Epithelial cell of esophagus (primary cell): Measurements from ENCODE around the gene TAAR8.
"Not testable (repeated sequence)": the region's sequence is repeated elsewhere in the genome, so short reads cannot be mapped to it uniquely, and the experiment has no call there.

Source experiments
- DNase-seq: peaks from one replicate; pipeline ENCODE4 v3.0.0; 2010; ENCODE audit warnings: low read depth
- H3K4me3 ChIP-seq: 2 replicates; pipeline ENCODE4 v1.5.1; 2011; ENCODE audit warnings: mild to moderate bottlenecking, low read length, control low read depth
- TF ChIP-seq, protein P1 (sequence below): IDR thresholded peaks from 2 replicates; pipeline ENCODE4 v1.5.1; 2011; ENCODE audit warnings: low read depth, mild to moderate bottlenecking, low read length, control low read depth, inconsistent platforms; ENCODE audit not compliant: insufficient read depth; ENCODE audit errors: missing control alignments

TAAR8 gene

GRCh38 chr6:132592855-132593254 is 40.4 kb downstream of the TAAR8 start:
- TF ChIP-seq, protein P1, sequence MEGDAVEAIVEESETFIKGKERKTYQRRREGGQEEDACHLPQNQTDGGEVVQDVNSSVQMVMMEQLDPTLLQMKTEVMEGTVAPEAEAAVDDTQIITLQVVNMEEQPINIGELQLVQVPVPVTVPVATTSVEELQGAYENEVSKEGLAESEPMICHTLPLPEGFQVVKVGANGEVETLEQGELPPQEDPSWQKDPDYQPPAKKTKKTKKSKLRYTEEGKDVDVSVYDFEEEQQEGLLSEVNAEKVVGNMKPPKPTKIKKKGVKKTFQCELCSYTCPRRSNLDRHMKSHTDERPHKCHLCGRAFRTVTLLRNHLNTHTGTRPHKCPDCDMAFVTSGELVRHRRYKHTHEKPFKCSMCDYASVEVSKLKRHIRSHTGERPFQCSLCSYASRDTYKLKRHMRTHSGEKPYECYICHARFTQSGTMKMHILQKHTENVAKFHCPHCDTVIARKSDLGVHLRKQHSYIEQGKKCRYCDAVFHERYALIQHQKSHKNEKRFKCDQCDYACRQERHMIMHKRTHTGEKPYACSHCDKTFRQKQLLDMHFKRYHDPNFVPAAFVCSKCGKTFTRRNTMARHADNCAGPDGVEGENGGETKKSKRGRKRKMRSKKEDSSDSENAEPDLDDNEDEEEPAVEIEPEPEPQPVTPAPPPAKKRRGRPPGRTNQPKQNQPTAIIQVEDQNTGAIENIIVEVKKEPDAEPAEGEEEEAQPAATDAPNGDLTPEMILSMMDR = no peak
- no peak for DNase-seq
- no peak overlapping the region for H3K4me3 ChIP-seq

GRCh38 chr6:132596201-132596600 is 43.7 kb downstream of the TAAR8 start:
- no peak for DNase-seq
- TF ChIP-seq, protein P1 = no peak
- no peak overlapping the region for H3K4me3 ChIP-seq

- DNase-seq = peak; percentile 37
- TF ChIP-seq, protein P1 = peak; percentile 42
- no peak overlapping the region for H3K4me3 ChIP-seq
These were observed 46.0 kb downstream of the TAAR8 start for GRCh38 chr6:132598473-132598872.

DNA sequence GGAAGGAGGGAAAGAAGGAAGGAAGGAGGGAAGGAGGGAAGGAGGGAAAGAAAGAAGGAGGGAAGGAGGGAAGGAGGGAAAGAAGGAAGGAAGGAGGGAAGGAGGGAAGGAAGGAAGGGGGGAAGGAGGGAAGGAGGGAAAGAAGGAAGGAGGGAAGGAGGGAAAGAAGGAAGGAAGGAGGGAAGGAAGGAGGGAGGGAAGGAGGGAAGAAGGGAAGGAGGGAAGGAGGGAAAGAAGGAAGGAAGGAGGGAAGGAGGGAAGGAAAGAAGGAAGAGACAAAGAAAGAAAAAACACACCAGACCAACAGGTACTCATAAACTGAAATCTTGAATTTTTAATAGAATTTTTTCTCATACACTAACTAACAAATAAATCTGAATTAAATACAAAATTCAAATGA is 48.4 kb downstream of the TAAR8 start:
- H3K4me3 ChIP-seq, DNase-seq: not testable (repeated sequence)
